Non-pigmented ciliary epithelial cell (primary cell): ENCODE measurements around the gene NAALADL2.
"Not testable (repeated sequence)": the region's sequence is repeated elsewhere in the genome, so short reads cannot be mapped to it uniquely, and the experiment has no call there.

Experiments
- DNase-seq: peaks from one replicate; pipeline ENCODE4 v3.0.0-alpha.2; 2010; ENCODE audit warnings: low read depth

The NAALADL2 gene

GRCh38 chr3:175073219-175073905 lies 214.2 kb downstream of the NAALADL2 start:
- DNase-seq = no peak

- no peak for DNase-seq
Observed at GRCh38 chr3:175075269-175075668, 216.1 kb downstream of the NAALADL2 start.

GRCh38 chr3:175077216-175077615 lies 218.1 kb downstream of the NAALADL2 start:
- no peak for DNase-seq

- no peak for DNase-seq
Observed at GRCh38 chr3:175082631-175083030, 223.5 kb downstream of the NAALADL2 start.

GRCh38 chr3:175087128-175087527 lies 228.0 kb downstream of the NAALADL2 start:
- DNase-seq = not testable (repeated sequence)

GRCh38 chr3:175088766-175089380 lies 229.7 kb downstream of the NAALADL2 start:
- no peak for DNase-seq

GRCh38 chr3:175091426-175092114 lies 232.4 kb downstream of the NAALADL2 start:
- no peak for DNase-seq

- DNase-seq = no peak
Observed at GRCh38 chr3:175093748-175094147, 234.6 kb downstream of the NAALADL2 start.

GRCh38 chr3:175094344-175094743 lies 235.2 kb downstream of the NAALADL2 start:
- DNase-seq = no peak

- DNase-seq = no peak
Observed at GRCh38 chr3:175098644-175099043, 239.5 kb downstream of the NAALADL2 start.

GRCh38 chr3:175102161-175102560 lies 243.0 kb downstream of the NAALADL2 start:
- no peak for DNase-seq

- DNase-seq = no peak
Observed at GRCh38 chr3:175103298-175103697, 244.2 kb downstream of the NAALADL2 start.

- no peak for DNase-seq
Observed at GRCh38 chr3:175105066-175105465, 245.9 kb downstream of the NAALADL2 start.

GRCh38 chr3:175107231-175107630 lies 248.1 kb downstream of the NAALADL2 start:
- DNase-seq = no peak

GRCh38 chr3:175107995-175108394 lies 248.9 kb downstream of the NAALADL2 start:
- DNase-seq = no peak

- DNase-seq = no peak
Observed at GRCh38 chr3:175108613-175109151, 249.5 kb downstream of the NAALADL2 start.

GRCh38 chr3:175111036-175111435 lies 251.9 kb downstream of the NAALADL2 start:
- DNase-seq = peak; percentile 35

GRCh38 chr3:175118382-175118941 lies 259.3 kb downstream of the NAALADL2 start:
- no peak for DNase-seq

- no peak for DNase-seq
Observed at GRCh38 chr3:175121225-175121624, 262.1 kb downstream of the NAALADL2 start.

- no peak for DNase-seq
Observed at GRCh38 chr3:175127075-175127662, 268.0 kb downstream of the NAALADL2 start.

GRCh38 chr3:175129126-175129525 lies 270.0 kb downstream of the NAALADL2 start:
- no peak for DNase-seq

- no peak for DNase-seq
Observed at GRCh38 chr3:175129571-175129970, 270.4 kb downstream of the NAALADL2 start.
